Thyroid gland (tissue), 4 donors: ENCODE measurements around the gene AIF1L. TPM values are rescaled to one million over a fixed set of nuclear protein-coding genes. Genes with fewer than 3 reads are reported as not detected.

ENCODE experiments used
- small RNA-seq: library from RNA; depleted of rRNA; stranded (forward); fragments of <200 nt; gene quantifications from one replicate; pipeline ENCODE3, GENCODE V24; 2016
- total RNA-seq, 4 donors: library from RNA; depleted of rRNA; stranded (reverse); fragments of >200 nt; gene quantifications; one replicate each; pipeline ENCODE4 v1.2.3, GENCODE V29; 2016

AIF1L gene
- total RNA-seq, 4 donors from 2014 or later: 43.0 to 114 (median 87.9) TPM

Small RNA genes lying within 50 kb of the gene (small RNA-seq; reads per million reads assigned to genes)
- gene RNU6-881P: not detected

Other genes starting within 250 kb of the AIF1L start
- not detected for gene QRFP, start 199.7 kb upstream of the AIF1L start, total RNA-seq
- gene FIBCD1, start 157.3 kb upstream of the AIF1L start, total RNA-seq: under 1 TPM in 2 of 4 donors, not detected in 2; 0.11 to 0.13 TPM
- 10 to 100 TPM in 1 of 4 donors, 1 to 10 TPM in 2, under 1 TPM in 1; 0.81 to 11.1 (median 3.2) TPM for gene LAMC3, start 87.4 kb upstream of the AIF1L start, total RNA-seq
- gene NUP214, start 29.1 kb downstream of the AIF1L start, total RNA-seq: 10 to 100 TPM; 27.3 to 59.2 (median 46.6) TPM
- 1 to 10 TPM; 1.1 to 3.4 (median 1.6) TPM for gene FAM78A, start 180.0 kb downstream of the AIF1L start, total RNA-seq
- 1 to 10 TPM; 1.1 to 2.9 (median 2.7) TPM for gene PLPP7, start 193.2 kb downstream of the AIF1L start, total RNA-seq